Tibial nerve (tissue), 4 donors: ENCODE data around the gene BCAS3.

Experiments used
- EP300 ChIP-seq, 2 donors: sonication (generic); formaldehyde crosslinking; IDR thresholded peaks; one replicate each; pipeline ENCODE4 v1.6.1; 2017; ENCODE audit warnings: antibody characterized with exemption in 2 of 2, mild to moderate bottlenecking in 1 of 2
- POLR2A ChIP-seq, 2 donors: fragments of 450-650 bp; IDR thresholded peaks; one replicate each; pipeline ENCODE4 v1.6.1; 2017; ENCODE audit warnings: antibody characterized with exemption in 2 of 2, mild to moderate bottlenecking in 2 of 2, moderate library complexity in 2 of 2
- TF ChIP-seq, protein P1 (sequence below), 5 experiments: fragments of 200-600 bp in 3 of 5; fragments of 450-650 bp in 2 of 5; sonication (generic) in 3 of 5; IDR thresholded peaks; one replicate each; pipeline ENCODE4 v1.5.1; 2016 to 2019; ENCODE audit warnings: antibody characterized with exemption in 5 of 5, mild to moderate bottlenecking in 3 of 5, moderate library complexity in 2 of 5

DNA sequence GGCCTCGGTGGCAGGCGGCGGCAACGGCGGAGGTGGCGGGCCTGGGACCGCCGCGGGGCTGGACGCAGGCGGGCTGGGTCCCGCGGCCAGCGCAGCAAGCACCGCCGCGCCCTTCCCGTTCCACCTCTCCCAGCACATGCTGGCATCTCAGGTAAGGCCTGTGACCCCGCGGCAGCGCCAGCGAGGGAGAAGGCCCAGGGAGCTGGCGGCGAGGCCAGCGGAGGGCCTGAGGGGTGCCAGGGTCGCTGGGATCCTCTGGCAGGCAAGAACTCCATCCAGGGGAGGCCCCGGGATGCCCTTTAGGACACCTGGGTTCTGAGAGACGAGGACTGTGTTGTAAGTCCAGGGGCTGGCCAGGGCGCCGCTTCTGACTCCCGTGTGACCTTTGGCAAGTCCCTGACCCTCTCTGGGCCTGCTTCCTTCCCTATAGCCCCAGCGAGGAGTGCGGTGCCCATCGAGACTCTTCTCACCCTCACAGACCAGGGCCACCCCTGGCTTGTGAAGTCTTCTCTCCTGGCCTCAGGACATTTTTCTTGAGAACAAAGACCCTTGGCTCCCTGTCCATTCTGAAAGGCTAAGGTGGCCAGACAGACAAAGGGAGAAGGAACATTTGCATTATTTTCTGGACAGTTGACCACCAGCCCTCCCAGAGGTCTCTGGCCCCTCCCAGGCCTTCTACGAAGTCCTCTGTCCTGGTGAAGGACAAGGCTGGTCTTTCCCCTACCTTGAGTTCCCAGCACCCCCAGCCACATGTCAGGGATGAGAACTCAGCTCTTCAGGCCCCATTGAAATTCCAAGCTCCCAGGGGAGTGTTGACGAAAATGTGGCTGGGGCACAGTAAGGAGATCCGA is 728.3 kb downstream of the BCAS3 start:
- TF ChIP-seq, protein P1, sequence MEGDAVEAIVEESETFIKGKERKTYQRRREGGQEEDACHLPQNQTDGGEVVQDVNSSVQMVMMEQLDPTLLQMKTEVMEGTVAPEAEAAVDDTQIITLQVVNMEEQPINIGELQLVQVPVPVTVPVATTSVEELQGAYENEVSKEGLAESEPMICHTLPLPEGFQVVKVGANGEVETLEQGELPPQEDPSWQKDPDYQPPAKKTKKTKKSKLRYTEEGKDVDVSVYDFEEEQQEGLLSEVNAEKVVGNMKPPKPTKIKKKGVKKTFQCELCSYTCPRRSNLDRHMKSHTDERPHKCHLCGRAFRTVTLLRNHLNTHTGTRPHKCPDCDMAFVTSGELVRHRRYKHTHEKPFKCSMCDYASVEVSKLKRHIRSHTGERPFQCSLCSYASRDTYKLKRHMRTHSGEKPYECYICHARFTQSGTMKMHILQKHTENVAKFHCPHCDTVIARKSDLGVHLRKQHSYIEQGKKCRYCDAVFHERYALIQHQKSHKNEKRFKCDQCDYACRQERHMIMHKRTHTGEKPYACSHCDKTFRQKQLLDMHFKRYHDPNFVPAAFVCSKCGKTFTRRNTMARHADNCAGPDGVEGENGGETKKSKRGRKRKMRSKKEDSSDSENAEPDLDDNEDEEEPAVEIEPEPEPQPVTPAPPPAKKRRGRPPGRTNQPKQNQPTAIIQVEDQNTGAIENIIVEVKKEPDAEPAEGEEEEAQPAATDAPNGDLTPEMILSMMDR (IDR thresholded peaks at IDR 0.05): no peak
- TF ChIP-seq POLR2A (IDR thresholded peaks at IDR 0.05) (no peak), EP300 (IDR thresholded peaks at IDR 0.05) (no peak)
